GM21723 (cell line): Measurements from ENCODE around the gene ACTR5.

ENCODE experiments used
- ATAC-seq: cut with Tn5 transposase; IDR thresholded peaks from one replicate; pipeline ENCODE4 v1.9.1; 2021; ENCODE audit warnings: mild to moderate bottlenecking, moderate library complexity; ENCODE audit not compliant: unreplicated experiment

ACTR5 gene

DNA sequence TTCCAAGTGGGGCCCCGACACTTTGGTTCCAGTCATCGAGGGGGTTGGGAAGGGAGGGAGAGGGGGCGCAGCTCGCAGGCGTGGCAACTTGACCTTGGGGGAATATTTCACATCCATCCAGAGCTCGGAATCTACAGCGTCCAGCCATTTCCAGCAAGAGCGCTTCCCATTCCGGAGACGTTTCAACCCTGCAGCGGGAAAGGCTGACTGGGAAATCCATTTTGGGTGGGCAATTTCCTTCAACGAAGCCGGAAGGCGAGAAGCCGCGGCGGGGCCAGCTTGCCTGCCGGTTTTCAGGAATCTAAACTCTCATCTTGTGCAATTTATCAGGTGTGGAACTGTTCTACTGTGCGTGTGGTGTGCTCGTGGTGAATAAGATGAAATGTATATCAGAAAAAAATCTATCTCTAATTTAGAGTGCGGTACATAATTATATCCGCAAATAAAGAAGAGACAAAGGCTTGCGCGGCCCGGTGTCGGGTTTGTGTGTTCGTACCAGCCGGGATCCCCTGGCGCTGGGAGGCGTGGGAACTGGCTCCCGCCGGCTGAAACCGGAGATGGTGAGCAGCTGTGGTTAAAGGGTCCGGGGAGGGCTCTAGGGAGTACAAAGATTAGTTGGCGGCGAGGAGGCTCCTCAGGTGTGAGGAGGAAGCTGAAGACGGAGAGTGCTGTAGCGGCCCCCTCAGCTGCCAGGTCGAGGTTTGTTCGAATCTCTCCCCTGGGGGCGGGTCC is 19.2 kb upstream of the ACTR5 start:
- no peak for ATAC-seq

DNA sequence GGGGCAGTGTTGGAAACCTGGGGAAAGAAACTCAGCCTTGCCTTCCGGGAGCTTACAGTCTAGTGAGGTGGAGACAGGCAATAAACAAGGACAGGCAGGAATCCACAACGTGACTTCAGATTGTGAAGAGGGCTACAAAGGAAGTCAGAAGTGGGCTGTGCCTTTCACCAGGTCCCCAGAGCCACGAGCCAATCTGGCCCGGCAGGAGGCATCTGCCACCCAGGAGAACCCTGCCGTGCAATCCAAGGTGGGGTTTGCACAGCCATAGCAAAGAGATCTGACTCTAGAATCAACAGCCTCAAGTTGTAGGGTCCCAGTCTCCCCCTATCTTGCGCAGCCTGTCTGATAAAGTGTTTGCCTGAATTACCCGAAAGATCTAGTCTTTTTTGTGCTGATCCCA is 18.5 kb upstream of the ACTR5 start:
- no peak for ATAC-seq

DNA sequence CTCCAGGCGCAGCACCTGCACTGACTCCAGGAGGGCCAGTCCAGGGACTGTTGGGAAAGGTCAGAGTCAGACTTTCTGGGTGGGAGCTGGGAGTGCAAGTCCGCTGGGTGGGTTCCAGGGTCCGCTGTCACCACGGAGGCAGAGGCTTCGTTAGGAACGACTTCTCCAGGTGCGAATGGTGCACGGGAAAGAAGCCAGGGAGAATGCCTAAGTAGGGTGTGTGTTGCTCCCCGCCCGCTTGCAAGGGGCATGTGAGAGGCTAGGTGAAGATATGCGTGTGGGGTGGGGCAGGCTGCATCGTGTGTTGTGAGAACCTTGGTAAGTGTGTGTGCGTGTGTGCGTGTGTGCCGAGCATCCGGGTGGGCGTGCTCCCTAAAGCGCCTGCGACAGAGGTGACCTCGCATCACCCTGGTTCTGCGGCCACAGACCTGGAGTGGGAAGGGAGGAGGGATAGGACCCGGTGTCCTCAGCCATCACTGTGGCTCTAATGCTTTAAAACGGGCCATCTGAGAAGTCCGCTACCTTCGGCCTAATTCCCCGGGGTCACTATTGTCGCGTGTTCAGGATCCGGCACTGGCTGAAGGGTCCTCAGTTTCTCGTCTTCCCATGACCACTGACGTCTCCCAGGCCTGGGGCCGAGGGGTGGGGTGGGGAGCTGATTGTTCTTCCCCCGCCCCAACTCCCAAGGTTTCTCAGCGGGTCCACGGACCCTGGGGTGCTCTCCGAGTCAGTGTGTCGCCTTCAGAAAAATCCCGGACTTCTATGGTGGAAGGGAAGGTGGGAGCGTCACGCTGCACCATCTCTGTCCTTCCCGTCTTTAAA is 17.9 kb upstream of the ACTR5 start:
- no peak for ATAC-seq

DNA sequence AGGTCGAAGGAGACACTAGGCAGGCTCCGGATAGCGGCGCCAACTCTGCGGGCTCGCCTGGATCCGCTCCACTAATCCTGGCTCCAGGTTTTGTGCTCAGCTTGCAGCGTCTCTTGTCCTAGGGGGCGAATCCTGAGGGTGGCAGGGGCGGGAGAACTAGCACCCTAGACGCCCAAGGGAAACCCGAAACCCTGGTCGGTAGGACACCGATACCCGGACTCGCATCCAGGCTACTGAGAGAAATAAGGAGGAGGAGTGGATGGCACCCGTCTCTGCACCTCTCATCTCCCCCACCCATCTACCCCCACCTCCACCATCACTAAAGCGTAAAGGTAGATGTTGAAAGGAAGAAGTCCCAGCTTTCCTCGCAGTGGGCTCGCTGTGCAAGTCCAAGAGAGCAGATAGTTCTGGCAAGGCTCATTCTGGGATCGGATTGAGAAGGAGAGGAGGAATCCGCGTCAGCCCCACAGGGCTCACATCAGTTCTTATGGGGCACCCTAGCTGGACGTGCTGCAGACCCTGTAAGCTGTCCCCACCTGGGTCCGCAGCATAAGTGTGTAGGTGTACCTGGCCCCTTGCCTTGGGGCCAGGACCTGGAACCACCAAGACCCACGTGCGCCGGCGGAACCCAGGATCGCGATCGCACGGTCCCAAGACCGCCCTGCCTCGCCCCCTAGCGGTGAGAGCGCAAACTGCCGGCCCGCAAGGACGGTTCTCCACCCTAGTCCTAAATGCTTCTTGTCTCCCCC is 17.1 kb upstream of the ACTR5 start:
- peak; percentile 65 for ATAC-seq

DNA sequence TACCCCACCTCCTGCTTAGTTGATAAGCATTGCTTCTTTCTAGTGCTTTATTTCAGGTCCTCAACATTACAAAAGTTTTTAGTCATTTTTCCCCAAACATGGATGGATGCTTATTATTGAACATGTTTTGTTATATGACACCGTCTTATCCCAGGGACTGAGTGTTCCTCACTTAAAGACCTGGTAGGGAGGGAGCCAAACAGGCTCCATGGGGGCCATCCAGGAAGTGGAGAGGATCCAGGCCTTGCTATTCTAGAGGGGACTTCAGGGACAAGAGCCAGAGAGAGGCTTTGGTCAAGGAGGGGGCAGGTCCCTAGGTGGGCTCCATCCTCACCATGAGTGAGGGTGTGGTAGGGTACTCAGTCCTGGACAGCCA is 16.5 kb upstream of the ACTR5 start:
- no peak for ATAC-seq

DNA sequence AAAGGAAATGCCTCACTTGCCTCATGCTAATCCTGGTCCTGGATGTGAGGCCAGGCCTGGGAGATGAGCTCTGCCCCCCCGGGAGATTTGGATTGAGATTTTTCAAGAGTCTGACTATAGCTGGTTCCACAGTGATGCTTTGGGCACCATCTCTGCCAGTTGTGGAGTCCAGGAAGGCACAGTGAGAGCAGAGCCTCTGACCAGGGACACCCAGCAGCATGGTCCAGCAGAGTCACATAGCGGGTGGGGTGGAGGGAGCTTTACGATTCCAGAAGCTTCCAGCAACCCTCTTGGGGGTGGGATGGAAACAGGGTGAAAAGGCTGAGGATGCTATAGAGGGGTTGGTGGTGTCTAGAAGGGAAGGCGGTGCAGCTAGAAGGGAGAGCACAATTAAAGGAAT is 15.3 kb upstream of the ACTR5 start:
- no peak for ATAC-seq

DNA sequence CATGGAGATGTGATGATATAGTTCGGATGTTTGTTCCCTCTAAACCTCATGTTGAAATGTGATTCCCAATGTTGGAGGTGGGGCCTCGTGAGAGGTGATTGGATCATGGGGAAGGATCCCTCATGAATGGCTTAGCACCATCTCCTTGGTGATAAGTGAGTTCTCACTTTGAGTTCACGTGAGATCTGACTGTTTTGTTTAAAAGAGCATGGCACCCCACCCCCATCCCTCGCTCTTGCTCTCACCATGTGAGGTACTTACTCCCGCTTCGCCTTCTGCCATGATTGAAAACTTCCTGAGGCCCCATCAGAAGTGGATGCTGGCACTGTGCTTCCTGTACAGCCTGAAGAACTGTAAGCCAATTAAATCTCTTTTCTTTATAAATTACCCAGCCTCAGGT is 13.1 kb upstream of the ACTR5 start:
- ATAC-seq: no peak

DNA sequence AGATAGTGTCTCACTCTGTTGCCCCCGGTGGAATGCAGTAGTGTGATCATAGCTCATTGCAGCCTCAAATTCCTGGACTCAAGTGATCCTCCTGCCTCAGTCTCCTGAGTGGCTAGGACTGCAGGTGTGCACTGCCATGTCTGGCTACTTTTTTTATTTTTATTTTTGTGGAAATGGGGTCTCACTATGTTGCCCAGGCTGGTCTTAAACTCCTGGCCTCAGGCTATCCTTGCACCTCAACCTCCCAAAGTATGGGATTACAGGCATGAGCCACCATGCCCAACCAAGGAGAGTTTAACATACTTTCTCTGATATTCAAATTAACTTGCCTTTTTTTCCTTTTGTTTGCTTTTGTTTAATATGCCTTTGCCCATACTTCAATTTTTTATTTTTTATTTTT is 10.4 kb upstream of the ACTR5 start:
- ATAC-seq: no peak

DNA sequence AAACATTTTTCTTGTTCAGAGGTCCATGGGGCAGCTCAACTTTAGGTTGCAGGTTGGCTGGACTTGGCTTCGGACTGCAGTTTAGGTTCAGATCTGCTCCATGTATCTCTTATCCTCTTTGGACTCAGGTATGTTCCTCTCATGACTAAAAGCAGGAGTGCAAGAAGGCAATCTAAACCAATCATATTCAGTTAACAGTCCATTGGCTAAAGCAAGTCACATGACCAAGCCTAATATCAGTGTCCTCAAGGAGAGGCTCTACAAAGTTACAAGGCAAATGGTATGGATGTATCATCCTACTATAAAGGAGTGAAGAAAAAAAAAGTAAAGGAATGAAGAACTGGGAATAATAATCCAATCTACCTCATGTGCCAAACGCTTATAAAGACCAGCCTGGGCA is 2.5 kb upstream of the ACTR5 start:
- no peak for ATAC-seq

DNA sequence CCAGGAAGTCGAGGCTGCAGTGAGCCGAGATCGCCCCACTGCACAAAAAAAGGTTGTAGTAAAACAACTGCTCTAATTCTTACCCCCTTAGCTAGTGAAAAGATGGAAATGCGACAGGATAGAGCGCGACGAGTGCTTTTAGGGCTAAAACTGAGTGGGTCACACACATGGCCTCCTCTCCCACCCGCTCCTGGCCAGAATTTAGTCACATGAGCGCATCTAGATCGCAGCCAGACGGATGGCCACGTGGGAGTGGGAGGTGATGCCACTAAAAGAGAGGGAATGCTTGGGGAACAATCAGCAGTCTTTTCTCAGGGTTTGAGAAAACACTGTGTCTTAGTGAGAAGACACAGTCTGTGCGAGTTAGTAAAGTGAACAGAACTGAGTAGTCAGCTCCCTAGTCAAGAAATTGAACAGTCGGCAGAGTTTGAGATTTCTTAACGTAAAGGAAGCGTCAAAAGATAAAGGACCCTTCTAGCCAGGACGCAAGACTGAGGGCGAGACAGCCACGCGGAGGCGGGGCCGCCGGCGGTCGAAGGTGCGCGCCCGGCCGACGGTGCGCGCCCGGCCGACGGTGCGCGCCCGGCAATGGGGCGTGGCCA is 664 bp upstream of the ACTR5 start:
- no peak for ATAC-seq

DNA sequence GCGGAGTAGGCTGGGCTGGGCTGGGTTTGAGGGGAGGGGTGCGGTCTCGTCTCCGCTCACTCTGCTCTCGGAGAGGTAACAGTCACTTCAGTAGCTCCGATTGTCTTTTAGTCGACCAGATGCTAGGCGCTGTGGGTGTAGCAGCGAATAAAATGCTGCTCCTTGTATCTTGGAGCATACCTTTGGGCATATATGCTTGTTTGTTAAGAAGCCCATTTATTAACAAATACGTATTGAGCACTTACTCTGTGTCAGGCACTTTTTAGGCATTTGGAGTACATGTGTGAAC is 545 bp downstream of the ACTR5 start:
- ATAC-seq: peak; percentile 35

DNA sequence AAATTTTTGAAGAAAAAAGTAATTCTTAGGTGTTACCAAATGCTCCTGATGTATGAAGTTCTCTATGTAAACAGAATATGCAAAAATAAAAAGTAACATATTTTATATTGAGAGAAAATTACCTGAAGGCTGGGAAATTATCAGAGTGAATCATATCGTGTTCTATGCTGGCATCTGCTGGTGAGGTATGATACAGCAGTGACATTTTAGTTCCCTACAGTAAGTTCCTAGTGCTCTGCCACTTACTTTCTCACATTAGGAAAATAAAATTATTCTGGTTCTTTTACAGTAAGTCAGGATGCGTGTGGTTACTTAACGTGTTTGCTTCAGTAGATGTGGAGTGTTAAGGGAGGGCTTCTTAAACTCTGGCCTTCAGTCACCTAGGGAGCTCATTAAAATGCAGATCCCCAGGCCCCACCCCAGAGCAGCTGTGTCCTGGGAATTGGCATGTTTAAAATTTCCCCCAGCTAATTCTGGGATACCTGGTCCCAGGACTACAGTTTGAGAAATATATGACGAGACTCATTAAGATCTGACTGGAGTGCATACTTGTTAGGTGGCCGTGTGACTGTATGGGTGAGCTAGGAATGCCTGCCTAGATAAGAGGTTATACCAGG is 3.2 kb downstream of the ACTR5 start:
- ATAC-seq: no peak

DNA sequence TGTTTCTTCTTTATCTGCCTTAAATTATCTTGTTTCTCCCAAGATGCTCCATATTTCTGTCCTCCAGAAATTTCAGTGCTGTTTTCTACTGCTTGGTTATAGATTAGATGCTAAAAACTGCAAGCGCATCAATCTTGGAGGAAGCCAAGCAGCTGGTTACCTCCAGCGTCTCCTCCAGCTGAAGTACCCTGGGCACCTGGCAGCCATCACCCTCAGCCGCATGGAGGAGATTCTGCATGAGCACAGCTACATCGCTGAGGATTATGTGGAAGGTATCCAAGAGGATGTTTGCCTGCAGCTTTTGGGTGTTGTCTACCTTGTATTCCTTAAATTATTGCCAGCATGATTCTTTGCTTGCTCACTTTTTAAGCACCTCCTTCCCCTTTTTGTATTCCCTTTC is 3.8 kb downstream of the ACTR5 start:
- ATAC-seq: no peak

DNA sequence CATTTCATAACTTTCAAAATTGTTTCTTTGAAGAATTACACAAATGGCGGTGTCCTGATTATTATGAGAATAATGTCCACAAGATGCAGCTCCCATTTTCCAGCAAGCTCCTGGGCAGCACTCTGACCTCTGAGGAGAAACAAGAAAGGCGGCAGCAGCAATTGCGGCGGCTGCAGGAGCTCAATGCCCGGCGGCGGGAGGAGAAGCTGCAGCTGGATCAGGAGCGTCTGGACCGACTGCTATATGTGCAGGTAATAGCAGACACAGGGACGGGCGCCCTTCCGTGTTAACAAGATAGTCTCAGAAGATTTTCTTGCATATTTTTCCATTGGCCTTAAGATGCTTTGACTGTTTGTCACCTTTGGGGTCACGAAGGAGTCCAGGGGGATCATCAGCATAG is 6.7 kb downstream of the ACTR5 start:
- ATAC-seq: no peak

DNA sequence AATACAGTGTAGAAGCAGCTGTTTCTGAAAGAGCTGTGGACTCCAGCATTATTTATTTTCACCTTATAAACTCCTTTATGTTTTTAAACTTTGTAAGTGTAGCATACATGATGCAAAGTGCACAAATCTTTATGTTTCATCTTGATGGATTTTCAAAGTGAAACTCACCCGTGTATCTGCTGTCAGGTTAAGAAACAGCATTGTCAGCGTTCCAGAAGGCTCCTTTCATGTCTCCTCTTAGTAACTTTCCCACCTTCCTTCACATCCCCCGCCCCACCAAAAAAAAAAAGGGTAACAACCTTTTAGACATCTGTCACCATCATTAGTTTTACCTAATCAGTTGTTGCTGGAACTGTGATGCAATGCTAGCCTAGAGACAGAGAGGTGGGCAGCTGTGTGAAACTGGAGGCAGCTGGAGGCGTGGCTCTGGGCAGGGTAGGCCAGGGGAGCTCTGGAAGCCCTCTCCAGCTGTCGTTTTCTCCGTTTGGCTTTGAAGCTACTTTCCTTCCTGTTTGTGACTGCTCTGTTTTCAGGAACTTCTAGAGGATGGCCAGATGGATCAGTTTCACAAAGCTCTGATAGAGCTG is 7.2 kb downstream of the ACTR5 start:
- ATAC-seq: no peak

DNA sequence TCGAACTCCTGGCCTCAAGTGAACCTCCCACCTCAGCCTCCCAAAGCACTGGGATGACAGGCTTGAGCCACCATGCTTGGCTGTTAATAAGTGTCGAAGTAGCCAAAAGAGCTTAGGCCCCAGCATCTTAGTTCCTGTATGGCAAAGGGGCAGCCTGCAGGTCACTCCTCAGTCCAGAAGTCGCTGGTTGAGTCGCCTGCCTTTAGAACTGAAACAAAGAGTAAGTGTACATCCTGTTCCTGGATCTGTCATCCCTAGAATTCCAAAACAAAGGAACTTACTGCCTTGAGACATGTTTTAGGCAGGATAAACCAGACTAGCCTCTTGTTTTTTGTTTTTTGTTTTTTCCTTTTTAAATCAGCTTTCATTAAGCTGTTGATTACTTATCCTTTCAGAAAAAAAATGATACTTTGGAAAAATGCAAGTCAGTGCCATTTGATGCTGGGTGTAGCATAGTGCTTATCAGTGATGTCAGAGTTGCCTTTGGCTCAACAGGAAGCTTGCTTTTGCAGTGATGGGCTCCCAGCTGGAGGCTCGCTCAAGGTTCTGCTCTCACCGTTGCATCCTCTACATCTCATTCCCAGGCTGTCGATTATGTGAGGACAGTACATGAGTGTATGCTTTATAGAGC is 9.0 kb downstream of the ACTR5 start:
- no peak for ATAC-seq

DNA sequence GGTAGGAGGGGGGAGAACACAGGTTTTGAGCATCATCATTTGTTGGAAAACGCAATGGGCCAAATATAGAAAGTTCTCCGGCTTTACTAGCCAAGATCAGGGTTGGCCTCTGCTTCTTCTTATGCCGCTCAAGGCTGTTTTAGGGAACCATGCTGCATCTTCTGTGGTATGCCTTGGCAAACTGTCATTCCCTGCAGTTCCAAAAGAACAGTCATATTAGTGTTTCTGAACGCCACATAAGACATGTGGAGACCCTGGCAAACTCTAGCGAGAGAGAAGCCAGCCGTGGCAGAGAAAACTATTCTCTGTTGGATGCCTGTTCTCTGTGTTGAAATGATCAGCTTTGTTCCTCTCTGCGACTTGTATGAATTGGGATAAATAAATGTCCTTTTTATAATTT is 10.8 kb downstream of the ACTR5 start:
- no peak for ATAC-seq

DNA sequence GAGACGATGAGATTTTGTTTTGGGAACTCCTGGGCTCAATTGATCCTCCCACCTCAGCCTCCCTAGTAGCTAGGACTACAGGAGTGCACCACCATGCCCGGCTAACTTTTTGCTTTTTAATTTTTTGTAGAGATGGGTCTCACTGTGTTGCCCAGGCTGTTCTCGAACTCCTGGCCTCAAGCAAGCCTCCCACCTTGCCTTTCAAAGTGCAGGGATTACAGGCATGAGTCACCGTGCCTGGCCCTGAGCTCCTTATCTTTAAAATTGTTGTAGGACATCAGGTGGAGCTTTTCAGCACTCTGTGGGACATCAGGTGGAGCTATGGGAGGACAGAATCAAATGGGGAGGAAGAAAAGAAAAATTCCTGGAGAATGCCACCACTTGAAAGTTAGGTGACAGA is 12.7 kb downstream of the ACTR5 start:
- no peak for ATAC-seq

DNA sequence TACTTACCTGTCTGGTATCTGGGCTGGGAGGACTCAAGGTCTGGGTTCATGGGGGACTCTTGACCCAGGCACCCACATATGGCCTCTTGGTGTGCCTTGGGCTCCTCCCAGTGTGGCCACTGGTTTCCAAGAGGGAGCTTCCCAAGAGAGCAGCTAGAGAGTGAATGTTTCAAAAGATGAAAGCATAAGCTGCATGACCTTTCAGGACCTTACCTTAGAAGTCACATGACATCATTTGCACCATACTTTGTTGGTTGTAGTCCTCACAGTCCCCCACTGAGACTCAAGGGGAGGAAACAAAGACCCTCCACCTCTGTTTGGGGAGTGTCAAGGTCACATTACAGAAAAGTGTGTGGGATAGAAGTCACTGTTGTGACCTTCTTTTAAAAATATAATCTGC is 13.9 kb downstream of the ACTR5 start:
- no peak for ATAC-seq

DNA sequence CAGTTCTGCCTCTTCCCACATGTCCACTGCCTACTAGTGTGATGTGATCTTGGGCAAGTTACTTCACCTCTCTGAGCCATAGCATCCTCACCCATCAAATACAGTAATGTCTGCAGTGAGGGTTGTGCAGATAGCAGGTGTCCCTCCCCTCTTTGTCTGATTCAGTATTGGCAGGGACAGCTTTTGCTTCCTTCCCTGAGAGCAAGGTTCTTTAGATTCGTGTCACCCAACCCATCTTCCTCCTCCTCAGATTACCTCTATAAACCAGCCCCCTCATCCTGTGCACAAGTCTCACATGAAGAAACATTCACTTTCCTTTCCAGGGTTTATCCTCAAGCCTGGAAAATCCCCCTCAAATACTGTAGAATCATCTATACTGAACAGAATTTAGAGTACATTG is 15.4 kb downstream of the ACTR5 start:
- no peak for ATAC-seq
